Colonic mucosa (tissue), 4 donors: ENCODE results near the gene HABP2. TPM values are rescaled to one million over a fixed set of nuclear protein-coding genes. Genes with fewer than 3 reads are reported as not detected.

Source experiments
- DNase-seq: peaks from one replicate; pipeline ENCODE4 v3.0.0-alpha.2; 2020
- H3K27ac ChIP-seq: fragments of 200-600 bp; one replicate; pipeline ENCODE4 v1.8.0; 2021
- H3K27me3 ChIP-seq: fragments of 200-600 bp; one replicate; pipeline ENCODE4 v1.8.0; 2021
- H3K36me3 ChIP-seq: fragments of 200-600 bp; one replicate; pipeline ENCODE4 v1.8.0; 2021
- H3K4me1 ChIP-seq: fragments of 200-600 bp; one replicate; pipeline ENCODE4 v1.8.0; 2021; ENCODE audit warnings: mild to moderate bottlenecking
- H3K4me3 ChIP-seq: fragments of 200-600 bp; one replicate; pipeline ENCODE4 v1.8.0; 2021
- H3K9ac ChIP-seq, 2 donors: one replicate each; pipeline ENCODE4 v1.7.0; 2013; ENCODE audit warnings: control low read depth in 2 of 2, low read depth in 2 of 2, low read length in 2 of 2
- H3K9me3 ChIP-seq: fragments of 200-600 bp; one replicate; pipeline ENCODE4 v1.8.0; 2021
- CTCF ChIP-seq: fragments of 200-600 bp; IDR thresholded peaks from one replicate; pipeline ENCODE4 v1.8.0; 2022; ENCODE audit warnings: antibody characterized with exemption, mild to moderate bottlenecking
- intact Hi-C: fragments of 100-400 bp; cut with DNase I; formaldehyde crosslinking; loops from one replicate; pipeline ENCODE4 v1.14.1; 2022
- total RNA-seq, 2 donors: library from RNA; stranded (reverse); fragmentation: NEBNext Ultra II Directional in 1 of 2; extraction: Animal tissue kit (Norgen Biotek cat#: 25700) in 1 of 2; gene quantifications; one replicate each; pipeline ENCODE4 v1.2.1, GENCODE V29; 2021
- donor health status: healthy.
- donor health status: DM: no; HTN: no; CAD: no.
- donor health status: DM: no; HTN: no; CAD: no.

The HABP2 gene
- total RNA-seq, 2 donors from 2014 or later: 0.79 TPM; not detected in 1

GRCh38 chr10:113562704-113563103 is 9.9 kb downstream of the HABP2 start:
- no peaks in the 10 kb centered on the region for H3K27me3 ChIP-seq
- no peak overlapping the region for H3K9ac ChIP-seq
- DNase-seq: no peak
- no peak for TF ChIP-seq CTCF
- no peak overlapping the region for H3K27ac ChIP-seq
- intact Hi-C loops: no loop called here
- no peaks in the 10 kb centered on the region for H3K4me1 ChIP-seq
- no peaks in the 10 kb centered on the region for H3K36me3 ChIP-seq
- no peak overlapping the region for H3K4me3 ChIP-seq
- H3K9me3 ChIP-seq: no peaks in the 10 kb centered on the region

- Histone ChIP-seq H3K4me1 (no peaks in the 10 kb centered on the region), H3K9ac (peak overlapping the region; percentile 26 to 31), H3K27me3 (no peaks in the 10 kb centered on the region), H3K9me3 (no peaks in the 10 kb centered on the region), H3K27ac (no peak overlapping the region), H3K36me3 (no peaks in the 10 kb centered on the region), H3K4me3 (peak overlapping the region; percentile 38)
- peak; percentile 97 for TF ChIP-seq CTCF
- intact Hi-C loops: no loop called here
- peak; percentile 84 for DNase-seq
These were observed 10.6 kb downstream of the HABP2 start for GRCh38 chr10:113563306-113564088.

- H3K27me3 ChIP-seq: no peaks in the 10 kb centered on the region
- DNase-seq: no peak
- H3K27ac ChIP-seq: no peak overlapping the region
- H3K36me3 ChIP-seq: no peaks in the 10 kb centered on the region
- TF ChIP-seq CTCF: no peak
- intact Hi-C loops: no loop called here
- no peak overlapping the region for H3K9ac ChIP-seq
- no peak overlapping the region for H3K4me3 ChIP-seq
- no peaks in the 10 kb centered on the region for H3K4me1 ChIP-seq
- no peaks in the 10 kb centered on the region for H3K9me3 ChIP-seq
These were observed 12.5 kb downstream of the HABP2 start for GRCh38 chr10:113565364-113565763.

- H3K36me3 ChIP-seq: no peaks in the 10 kb centered on the region
- intact Hi-C loops: no loop called here
- no peak overlapping the region for H3K27ac ChIP-seq
- no peak for TF ChIP-seq CTCF
- no peak overlapping the region for H3K4me3 ChIP-seq
- no peaks in the 10 kb centered on the region for H3K4me1 ChIP-seq
- no peak for DNase-seq
- no peaks in the 10 kb centered on the region for H3K27me3 ChIP-seq
- no peaks in the 10 kb centered on the region for H3K9me3 ChIP-seq
- H3K9ac ChIP-seq: no peak overlapping the region
These were observed 14.0 kb downstream of the HABP2 start for GRCh38 chr10:113566888-113567287.

GRCh38 chr10:113569576-113569975 is 16.7 kb downstream of the HABP2 start:
- Histone ChIP-seq H3K4me1 (no peaks in the 10 kb centered on the region), H3K36me3 (no peaks in the 10 kb centered on the region), H3K27ac (no peak overlapping the region), H3K9ac (no peak overlapping the region), H3K9me3 (no peaks in the 10 kb centered on the region), H3K4me3 (no peak overlapping the region), H3K27me3 (no peaks in the 10 kb centered on the region)
- no peak for TF ChIP-seq CTCF
- intact Hi-C loops: no loop called here
- no peak for DNase-seq
